Neural progenitor cell (in vitro differentiated cells): ENCODE measurements around the gene CMTM8.

Source experiments
- EZH2 ChIP-seq: fragments of 200-600 bp; sonication (generic); IDR thresholded peaks from 2 replicates; pipeline ENCODE4 v1.6.1; 2017; ENCODE audit warnings: antibody characterized with exemption, mild to moderate bottlenecking, moderate library complexity
- EZH2phosphoT487 ChIP-seq: fragments of 200-600 bp; sonication (generic); IDR thresholded peaks from 2 replicates; pipeline ENCODE4 v1.6.1; 2017; ENCODE audit warnings: antibody characterized with exemption
- TF ChIP-seq, protein P1 (sequence below): fragments of 200-600 bp; sonication (generic); IDR thresholded peaks from 2 replicates; pipeline ENCODE4 v1.5.1; 2017; ENCODE audit warnings: antibody characterized with exemption, mild to moderate bottlenecking

DNA sequence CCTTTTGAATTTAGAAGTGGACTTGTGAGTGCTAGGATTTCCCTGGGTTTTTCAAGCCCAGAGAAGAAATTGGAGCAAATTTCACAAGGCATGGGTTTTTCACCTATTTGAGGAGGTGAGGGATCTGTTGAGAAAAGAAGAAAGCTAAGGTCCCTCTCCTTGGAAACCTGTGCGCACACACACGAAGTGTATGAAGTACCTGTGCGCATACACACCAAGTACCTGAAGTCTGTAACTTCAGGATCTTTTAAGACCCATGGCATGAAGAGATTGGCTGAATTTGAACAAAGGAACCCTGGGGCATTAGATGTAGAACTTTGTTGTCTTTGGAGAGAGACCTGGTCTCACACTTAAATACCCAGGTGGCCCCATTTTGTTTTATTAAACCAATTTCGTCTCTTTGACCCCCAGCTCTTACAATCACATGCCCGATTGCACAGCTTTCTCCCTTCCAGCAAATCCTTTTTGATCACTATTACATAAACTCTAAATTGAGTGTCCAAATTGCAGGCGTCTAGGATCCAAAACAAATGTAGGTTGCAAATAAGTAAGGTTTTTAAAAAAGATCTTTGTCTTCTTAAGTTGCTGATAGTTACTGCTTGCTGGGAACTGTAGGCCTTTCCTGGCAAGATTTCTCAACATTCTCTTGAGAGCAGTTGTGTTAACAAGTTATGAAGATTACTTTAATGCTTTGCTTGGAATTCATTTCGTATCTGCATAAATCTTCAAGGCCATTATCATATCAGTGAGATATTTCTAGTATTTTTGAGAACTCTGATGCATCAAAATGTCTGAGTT is 64.3 kb downstream of the CMTM8 start:
- TF ChIP-seq, protein P1, sequence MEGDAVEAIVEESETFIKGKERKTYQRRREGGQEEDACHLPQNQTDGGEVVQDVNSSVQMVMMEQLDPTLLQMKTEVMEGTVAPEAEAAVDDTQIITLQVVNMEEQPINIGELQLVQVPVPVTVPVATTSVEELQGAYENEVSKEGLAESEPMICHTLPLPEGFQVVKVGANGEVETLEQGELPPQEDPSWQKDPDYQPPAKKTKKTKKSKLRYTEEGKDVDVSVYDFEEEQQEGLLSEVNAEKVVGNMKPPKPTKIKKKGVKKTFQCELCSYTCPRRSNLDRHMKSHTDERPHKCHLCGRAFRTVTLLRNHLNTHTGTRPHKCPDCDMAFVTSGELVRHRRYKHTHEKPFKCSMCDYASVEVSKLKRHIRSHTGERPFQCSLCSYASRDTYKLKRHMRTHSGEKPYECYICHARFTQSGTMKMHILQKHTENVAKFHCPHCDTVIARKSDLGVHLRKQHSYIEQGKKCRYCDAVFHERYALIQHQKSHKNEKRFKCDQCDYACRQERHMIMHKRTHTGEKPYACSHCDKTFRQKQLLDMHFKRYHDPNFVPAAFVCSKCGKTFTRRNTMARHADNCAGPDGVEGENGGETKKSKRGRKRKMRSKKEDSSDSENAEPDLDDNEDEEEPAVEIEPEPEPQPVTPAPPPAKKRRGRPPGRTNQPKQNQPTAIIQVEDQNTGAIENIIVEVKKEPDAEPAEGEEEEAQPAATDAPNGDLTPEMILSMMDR: no peak
- TF ChIP-seq EZH2 (no peak), EZH2phosphoT487 (no peak)
